Fibroblast of skin of abdomen (primary cell): ENCODE measurements around the gene RNF121.

Experiments used
- DNase-seq: peaks from one replicate; pipeline ENCODE4 v3.0.0-alpha.2; 2013

Gene RNF121

GRCh38 chr11:72006309-72007088 is 77.7 kb downstream of the RNF121 start:
- no peak for DNase-seq

GRCh38 chr11:72007089-72007476 is 78.2 kb downstream of the RNF121 start:
- DNase-seq: no peak

GRCh38 chr11:72007587-72007986 is 78.7 kb downstream of the RNF121 start:
- DNase-seq: no peak

GRCh38 chr11:72008728-72009127 is 79.9 kb downstream of the RNF121 start:
- DNase-seq: no peak

GRCh38 chr11:72009156-72009555 is 80.3 kb downstream of the RNF121 start:
- no peak for DNase-seq

GRCh38 chr11:72010529-72011233 is 81.8 kb downstream of the RNF121 start:
- DNase-seq: no peak

GRCh38 chr11:72012091-72012630 is 83.3 kb downstream of the RNF121 start:
- no peak for DNase-seq

GRCh38 chr11:72012897-72013721 is 84.3 kb downstream of the RNF121 start:
- DNase-seq: peak; percentile 30

GRCh38 chr11:72013765-72014711 is 85.2 kb downstream of the RNF121 start:
- DNase-seq: no peak

- no peak for DNase-seq
These were observed 86.0 kb downstream of the RNF121 start for GRCh38 chr11:72014761-72015320.

GRCh38 chr11:72015511-72016061 is 86.7 kb downstream of the RNF121 start:
- DNase-seq: peak; percentile 17

GRCh38 chr11:72018171-72018570 is 89.3 kb downstream of the RNF121 start:
- DNase-seq: no peak

- no peak for DNase-seq
These were observed 94.5 kb downstream of the RNF121 start for GRCh38 chr11:72023335-72023734.

- no peak for DNase-seq
These were observed 95.4 kb downstream of the RNF121 start for GRCh38 chr11:72024069-72024754.

GRCh38 chr11:72026090-72026489 is 97.2 kb downstream of the RNF121 start:
- no peak for DNase-seq

- DNase-seq: no peak
These were observed 101.7 kb downstream of the RNF121 start for GRCh38 chr11:72030472-72031045.

GRCh38 chr11:72036687-72037086 is 107.8 kb downstream of the RNF121 start:
- no peak for DNase-seq

GRCh38 chr11:72037554-72038311 is 108.9 kb downstream of the RNF121 start:
- peak; percentile 32 for DNase-seq

- peak; percentile 74 for DNase-seq
These were observed 109.6 kb downstream of the RNF121 start for GRCh38 chr11:72038491-72038890.
